Muscle layer of duodenum (tissue), 2 donors: ENCODE results near the gene KLHL30.

Experiments
- H3K27ac ChIP-seq: one replicate; pipeline ENCODE4 v1.7.0; 2013; ENCODE audit warnings: mild to moderate bottlenecking, low read length
- H3K27me3 ChIP-seq: one replicate; pipeline ENCODE4 v1.7.0; 2013; ENCODE audit warnings: low read depth, mild to moderate bottlenecking, control low read depth, low read length
- H3K36me3 ChIP-seq, 2 donors: one replicate each; pipeline ENCODE4 v1.7.0; 2013; ENCODE audit warnings: low read length in 2 of 2, control low read depth in 1 of 2, mild to moderate bottlenecking in 1 of 2; ENCODE audit not compliant: insufficient read depth in 2 of 2, control insufficient read depth in 1 of 2
- H3K4me1 ChIP-seq, 2 donors: one replicate each; pipeline ENCODE4 v1.7.0; 2013; ENCODE audit warnings: low read length in 2 of 2, mild to moderate bottlenecking in 2 of 2, control low read depth in 1 of 2, moderate library complexity in 1 of 2; ENCODE audit not compliant: insufficient read depth in 2 of 2, control insufficient read depth in 1 of 2
- H3K4me3 ChIP-seq, 2 donors: one replicate each; pipeline ENCODE4 v1.7.0; 2013; ENCODE audit warnings: low read length in 2 of 2, low read depth in 1 of 2, mild to moderate bottlenecking in 1 of 2
- H3K9me3 ChIP-seq, 2 donors: one replicate each; pipeline ENCODE4 v1.7.0; 2013; ENCODE audit warnings: low read length in 2 of 2, control low read depth in 1 of 2, mild to moderate bottlenecking in 1 of 2; ENCODE audit not compliant: control insufficient read depth in 1 of 2
- donor health status: healthy.

The KLHL30 gene

GRCh38 chr2:238172439-238172838 is 34.0 kb downstream of the KLHL30 start:
- Histone ChIP-seq H3K4me1 (peaks cover 4 to 17% of the 10 kb centered on the region in 2 donors), H3K27me3 (no peaks in the 10 kb centered on the region), H3K36me3 (peaks cover 55 to 67% of the 10 kb centered on the region in 2 donors), H3K9me3 (no peaks in the 10 kb centered on the region), H3K4me3 (no peak overlapping the region), H3K27ac (no peak overlapping the region)

- no peaks in the 10 kb centered on the region for H3K27me3 ChIP-seq
- H3K4me3 ChIP-seq: no peak overlapping the region
- no peaks in the 10 kb centered on the region for H3K9me3 ChIP-seq
- H3K27ac ChIP-seq: no peak overlapping the region
- peaks cover 59 to 77% of the 10 kb centered on the region in 2 donors for H3K36me3 ChIP-seq
- H3K4me1 ChIP-seq: peaks cover 4 to 17% of the 10 kb centered on the region in 2 donors
Observed at GRCh38 chr2:238173692-238174091, 35.2 kb downstream of the KLHL30 start.

GRCh38 chr2:238174291-238174690 is 35.8 kb downstream of the KLHL30 start:
- Histone ChIP-seq H3K4me3 (no peak overlapping the region), H3K4me1 (peaks cover 0 to 13% of the 10 kb centered on the region in 2 donors), H3K27me3 (no peaks in the 10 kb centered on the region), H3K36me3 (peaks cover 62 to 77% of the 10 kb centered on the region in 2 donors), H3K9me3 (no peaks in the 10 kb centered on the region), H3K27ac (no peak overlapping the region)

GRCh38 chr2:238174701-238175100 is 36.2 kb downstream of the KLHL30 start:
- Histone ChIP-seq H3K9me3 (no peaks in the 10 kb centered on the region), H3K36me3 (peaks cover 65 to 77% of the 10 kb centered on the region in 2 donors), H3K27ac (no peak overlapping the region), H3K27me3 (no peaks in the 10 kb centered on the region), H3K4me1 (peaks cover 0 to 9% of the 10 kb centered on the region in 2 donors), H3K4me3 (no peak overlapping the region)

- H3K36me3 ChIP-seq: peaks cover 75 to 82% of the 10 kb centered on the region in 2 donors
- H3K4me3 ChIP-seq: no peak overlapping the region
- H3K27ac ChIP-seq: no peak overlapping the region
- no peaks in the 10 kb centered on the region for H3K9me3 ChIP-seq
- H3K4me1 ChIP-seq: no peaks in the 10 kb centered on the region
- H3K27me3 ChIP-seq: no peaks in the 10 kb centered on the region
Observed at GRCh38 chr2:238176613-238177012, 38.1 kb downstream of the KLHL30 start.

GRCh38 chr2:238180554-238180953 is 42.1 kb downstream of the KLHL30 start:
- Histone ChIP-seq H3K4me1 (no peaks in the 10 kb centered on the region), H3K36me3 (peaks cover 78 to 85% of the 10 kb centered on the region in 2 donors), H3K4me3 (no peak overlapping the region), H3K27ac (no peak overlapping the region), H3K27me3 (no peaks in the 10 kb centered on the region), H3K9me3 (no peaks in the 10 kb centered on the region)

GRCh38 chr2:238182362-238182761 is 43.9 kb downstream of the KLHL30 start:
- Histone ChIP-seq H3K4me1 (no peaks in the 10 kb centered on the region), H3K27me3 (no peaks in the 10 kb centered on the region), H3K27ac (no peak overlapping the region), H3K36me3 (peaks cover 88 to 96% of the 10 kb centered on the region in 2 donors), H3K9me3 (no peaks in the 10 kb centered on the region), H3K4me3 (no peak overlapping the region)

- Histone ChIP-seq H3K9me3 (no peaks in the 10 kb centered on the region), H3K4me3 (no peak overlapping the region), H3K27me3 (no peaks in the 10 kb centered on the region), H3K4me1 (no peaks in the 10 kb centered on the region), H3K27ac (no peak overlapping the region), H3K36me3 (peaks cover 91 to 96% of the 10 kb centered on the region in 2 donors)
Observed at GRCh38 chr2:238183821-238184220, 45.4 kb downstream of the KLHL30 start.

- H3K4me1 ChIP-seq: no peaks in the 10 kb centered on the region
- H3K9me3 ChIP-seq: no peaks in the 10 kb centered on the region
- no peak overlapping the region for H3K4me3 ChIP-seq
- peaks cover 71 to 83% of the 10 kb centered on the region in 2 donors for H3K36me3 ChIP-seq
- H3K27ac ChIP-seq: no peak overlapping the region
- H3K27me3 ChIP-seq: no peaks in the 10 kb centered on the region
Observed at GRCh38 chr2:238187618-238188548, 49.4 kb downstream of the KLHL30 start.

- Histone ChIP-seq H3K4me1 (peaks cover 0 to 4% of the 10 kb centered on the region in 2 donors), H3K4me3 (no peak overlapping the region), H3K36me3 (peaks cover 62 to 76% of the 10 kb centered on the region in 2 donors), H3K27me3 (no peaks in the 10 kb centered on the region), H3K9me3 (no peaks in the 10 kb centered on the region), H3K27ac (no peak overlapping the region)
Observed at GRCh38 chr2:238190445-238190844, 52.0 kb downstream of the KLHL30 start.
